ENCODE results near the gene ITIH5. TPM values are rescaled to one million over a fixed set of nuclear protein-coding genes. Genes with fewer than 3 reads are reported as not detected.

Gene ITIH5
- total and polyA plus RNA-seq, 2 of the 13 experiments (the other 11 are each of a cell fraction or from before 2014, with no cell fraction given): 4.7 to 8.9 TPM

DNA sequence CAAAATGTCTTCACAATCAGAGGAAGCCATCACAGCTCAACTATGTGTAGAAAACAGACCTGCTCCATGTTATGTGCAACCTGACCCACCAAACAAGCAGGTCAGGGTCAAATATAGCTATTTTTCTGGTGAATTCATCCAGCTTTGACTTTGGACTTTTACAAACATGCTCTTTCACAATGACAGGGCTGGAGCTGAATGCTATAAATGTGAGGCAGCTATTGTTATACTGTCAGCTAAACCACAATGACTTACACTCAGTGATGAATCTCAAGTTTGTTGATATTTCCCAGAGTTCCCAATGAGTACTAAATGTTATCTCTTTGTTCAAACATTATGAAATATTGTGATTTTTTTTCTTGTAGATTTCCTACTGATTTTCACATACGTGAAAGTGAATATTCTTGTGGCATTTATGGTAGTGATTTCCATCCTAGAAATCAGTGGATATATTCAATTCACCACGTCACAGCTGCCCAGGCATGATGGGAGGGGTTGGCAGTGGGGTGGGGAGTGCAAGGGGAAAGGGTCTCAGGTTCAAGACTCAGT is 33.9 kb upstream of the ITIH5 start (continued):
- TF ChIP-seq KIAA2018 (CRISPR knock-in tag; IDR thresholded peaks at IDR 0.05; ENCODE audit: borderline replicate concordance) (no peak), FOXK2 (IDR thresholded peaks at IDR 0.05) (peak; percentile 45; the same call in 1 of the 2 replicates), ZSCAN22 (CRISPR knock-in tag; IDR thresholded peaks at IDR 0.05) (no peak), GATA4 (IDR thresholded peaks at IDR 0.05; ENCODE audit: borderline replicate concordance, low read depth) (peak; percentile 92; the same call in 1 of the 2 replicates), NR2C2 (CRISPR knock-in tag; IDR thresholded peaks at IDR 0.05; ENCODE audit: borderline replicate concordance) (peak; percentile 81), SPEN (CRISPR knock-in tag; IDR thresholded peaks at IDR 0.05; ENCODE audit: low read depth) (peak; percentile 36; the same call in 1 of the 2 replicates), ZNF605 (CRISPR knock-in tag; IDR thresholded peaks at IDR 0.05) (no peak), HHEX (CRISPR knock-in tag; IDR thresholded peaks at IDR 0.05) (peak; percentile 64; the same call in 1 of the 2 replicates), U2AF2 (IDR thresholded peaks at IDR 0.05; ENCODE audit: low read depth, low read length) (no peak), SETDB1 (CRISPR knock-in tag; IDR thresholded peaks at IDR 0.05; ENCODE audit: borderline replicate concordance) (no peak), ZNF484 (CRISPR knock-in tag; IDR thresholded peaks at IDR 0.05; ENCODE audit: borderline replicate concordance, low read depth) (no peak), NCOA2 (CRISPR knock-in tag; IDR thresholded peaks at IDR 0.05) (peak; percentile 99), PLRG1 (conservative IDR thresholded peaks at IDR 0.05) (no peak), ZNF10 (CRISPR knock-in tag; IDR thresholded peaks at IDR 0.05; ENCODE audit: borderline replicate concordance, low read depth) (no peak), SRSF9 (IDR thresholded peaks at IDR 0.05; ENCODE audit: borderline replicate concordance, insufficient read depth, low read depth, low read length, poor library complexity, severe bottlenecking) (no peak), ARNTL (CRISPR knock-in tag; IDR thresholded peaks at IDR 0.05) (peak; percentile 71; the same call in 1 of the 2 replicates), ZBTB4 (CRISPR knock-in tag; IDR thresholded peaks at IDR 0.05; ENCODE audit: borderline replicate concordance) (no peak), SYNCRIP (IDR thresholded peaks at IDR 0.05; ENCODE audit: insufficient read depth, low read depth, low read length) (no peak), ZNF777 (CRISPR knock-in tag; IDR thresholded peaks at IDR 0.05) (no peak)
